Coronary artery (tissue), 2 donors: Measurements from ENCODE around the gene TMEM108.

Source experiments
- DNase-seq: peaks from one replicate; pipeline ENCODE4 v3.0.0-alpha.2; 2017; ENCODE audit warnings: low spot score
- H3K27ac ChIP-seq, 2 donors: fragments of 200-600 bp; sonication (generic); one replicate each; pipeline ENCODE4 v1.5.1; 2016 to 2019
- H3K4me3 ChIP-seq: fragments of 200-600 bp; sonication (generic); 2 replicates; pipeline ENCODE4 v1.5.1; 2016; ENCODE audit warnings: mild to moderate bottlenecking, moderate library complexity
- CTCF ChIP-seq: fragments of 200-600 bp; sonication (generic); IDR thresholded peaks from one replicate; pipeline ENCODE4 v1.5.1; 2019; ENCODE audit warnings: antibody characterized with exemption

TMEM108 gene

GRCh38 chr3:133364704-133365103 lies 326.5 kb downstream of the TMEM108 start:
- Histone ChIP-seq H3K4me3 (no peak overlapping the region), H3K27ac (no peak overlapping the region)
- TF ChIP-seq CTCF, result no peak
- no peak for DNase-seq

GRCh38 chr3:133366921-133367320 lies 328.7 kb downstream of the TMEM108 start:
- H3K4me3 ChIP-seq, result no peak overlapping the region
- TF ChIP-seq CTCF, result no peak
- DNase-seq, result no peak
- H3K27ac ChIP-seq, result no peak overlapping the region

- TF ChIP-seq CTCF, result no peak
- peak; percentile 46 for DNase-seq
- Histone ChIP-seq H3K4me3 (no peak overlapping the region), H3K27ac (no peak overlapping the region)
These were observed 329.2 kb downstream of the TMEM108 start for GRCh38 chr3:133367403-133367802.

GRCh38 chr3:133367956-133368355 lies 329.8 kb downstream of the TMEM108 start:
- no peak for TF ChIP-seq CTCF
- DNase-seq, result no peak
- no peak overlapping the region for H3K27ac ChIP-seq
- H3K4me3 ChIP-seq, result no peak overlapping the region

GRCh38 chr3:133368371-133369067 lies 330.3 kb downstream of the TMEM108 start:
- Histone ChIP-seq H3K27ac (no peak overlapping the region), H3K4me3 (no peak overlapping the region)
- no peak for DNase-seq
- no peak for TF ChIP-seq CTCF

GRCh38 chr3:133369068-133369440 lies 330.9 kb downstream of the TMEM108 start:
- TF ChIP-seq CTCF, result no peak
- peak; percentile 38 for DNase-seq
- no peak overlapping the region for H3K4me3 ChIP-seq
- no peak overlapping the region for H3K27ac ChIP-seq

- no peak for TF ChIP-seq CTCF
- DNase-seq, result peak; percentile 63
- no peak overlapping the region for H3K4me3 ChIP-seq
- no peak overlapping the region for H3K27ac ChIP-seq
These were observed 333.0 kb downstream of the TMEM108 start for GRCh38 chr3:133371181-133371580.
